DMS114 treated with DMSO at 0.1 percent for 48 hours (cell line): ENCODE measurements around the gene ITGAV.
"Not testable (repeated sequence)": the region's sequence is repeated elsewhere in the genome, so short reads cannot be mapped to it uniquely, and the experiment has no call there.

ENCODE experiments used
- DNase-seq: peaks from one replicate; lab custom pipeline; 2025; ENCODE audit not compliant: unreplicated experiment; lab: John Stamatoyannopoulos, UW

The ITGAV gene

DNA sequence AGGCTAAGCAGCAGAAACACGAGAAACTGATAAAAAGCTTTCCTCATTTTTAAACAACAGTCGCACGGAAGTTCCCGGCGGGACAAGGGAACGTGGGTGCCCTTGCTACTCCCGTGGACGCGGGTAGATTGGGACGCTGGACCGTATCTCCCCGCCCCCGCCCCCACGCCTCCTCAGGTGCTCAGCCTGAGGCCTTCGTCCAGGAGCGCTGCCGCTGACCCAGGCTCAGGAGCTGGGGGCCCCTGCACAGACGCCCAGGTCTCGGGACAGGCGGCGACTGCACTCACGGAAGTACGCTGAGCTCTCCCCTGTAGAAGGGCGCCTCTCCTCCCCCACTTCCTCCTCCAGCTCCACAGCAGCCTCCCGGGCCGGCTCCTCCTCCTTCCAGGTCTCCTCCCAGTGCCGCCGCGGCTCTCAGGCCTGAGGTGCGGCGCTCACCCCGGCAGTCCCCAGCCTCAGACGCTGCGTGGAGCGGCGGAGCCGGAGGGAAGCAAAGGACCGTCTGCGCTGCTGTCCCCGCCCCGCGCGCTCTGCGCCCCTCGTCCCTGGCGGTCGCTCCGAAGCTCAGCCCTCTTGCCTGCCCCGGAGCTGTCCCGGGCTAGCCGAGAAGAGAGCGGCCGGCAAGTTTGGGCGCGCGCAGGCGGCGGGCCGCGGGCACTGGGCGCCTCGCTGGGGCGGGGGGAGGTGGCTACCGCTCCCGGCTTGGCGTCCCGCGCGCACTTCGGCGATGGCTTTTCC lies at the start of gene ITGAV:
Gene ITGAV (plus strand): TSS at position 445 of the 738 bp plus-strand sequence. CDS start 283 bp downstream, at position 728.
- peak; percentile 66 for DNase-seq

DNA sequence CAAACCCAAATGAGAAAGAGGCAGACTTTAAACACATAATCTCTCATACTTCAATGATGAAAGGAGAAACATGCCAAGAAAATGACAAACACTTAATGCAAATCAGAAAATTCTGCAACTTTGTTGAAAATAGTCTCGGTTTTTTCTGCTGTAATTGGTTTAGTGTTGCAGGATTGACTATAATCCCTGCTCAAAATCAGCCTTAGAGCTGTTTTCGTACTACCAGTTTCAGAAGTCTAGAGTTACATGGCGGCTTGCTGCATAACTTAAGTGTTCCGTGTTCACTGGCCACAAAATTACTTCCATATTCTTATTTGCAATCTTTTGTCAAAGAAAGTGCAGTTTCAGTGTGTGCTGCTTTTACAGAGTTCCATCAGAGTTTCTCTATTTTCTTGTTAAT lies 48.9 kb upstream of the ITGAV start:
- DNase-seq: no peak

DNA sequence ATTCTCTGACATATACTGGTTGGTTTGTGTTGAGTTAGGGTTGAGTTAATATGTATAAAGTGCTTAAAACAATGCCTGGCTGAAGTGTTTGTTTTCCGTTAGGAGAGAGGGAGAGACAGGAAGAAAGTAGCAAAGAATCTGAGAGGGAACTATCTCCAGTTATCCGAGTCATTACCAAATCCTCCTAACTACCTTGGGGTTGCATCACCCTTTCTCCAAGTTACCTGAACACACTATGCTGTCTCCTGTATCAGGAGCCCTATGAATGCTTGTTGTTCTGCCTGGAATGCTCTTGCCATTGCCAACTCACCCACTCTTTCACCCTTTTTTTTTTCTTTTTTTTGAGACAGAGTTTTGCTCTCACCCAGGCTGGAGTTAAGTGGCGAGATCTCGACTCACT lies 47.9 kb upstream of the ITGAV start:
- no peak for DNase-seq

DNA sequence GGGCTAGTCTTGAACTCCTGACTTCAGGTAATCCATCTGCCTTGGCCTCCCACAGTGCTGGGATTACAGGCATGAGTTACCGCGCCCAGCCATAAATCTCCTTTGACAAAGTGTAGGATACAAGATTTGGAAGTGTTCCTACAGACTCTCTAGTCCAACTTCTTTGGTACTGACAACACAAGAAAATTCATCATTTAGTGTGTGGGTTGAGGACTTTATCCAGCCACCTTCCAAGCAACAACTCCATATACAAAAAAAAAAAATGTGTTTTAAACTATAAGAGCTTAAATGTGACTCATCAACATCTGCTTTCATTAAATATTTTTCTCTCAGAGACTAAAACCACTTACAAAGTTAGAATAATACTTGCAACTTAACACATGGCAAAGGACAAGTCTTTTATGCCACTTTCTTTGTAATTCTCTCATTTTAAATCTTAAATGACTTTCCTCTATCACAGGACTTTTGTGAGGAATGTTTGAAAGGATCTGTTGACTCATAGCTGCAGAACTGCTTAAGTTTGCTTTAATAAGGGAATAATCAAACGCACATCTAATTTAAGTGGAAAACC lies 46.2 kb upstream of the ITGAV start:
- DNase-seq: no peak

DNA sequence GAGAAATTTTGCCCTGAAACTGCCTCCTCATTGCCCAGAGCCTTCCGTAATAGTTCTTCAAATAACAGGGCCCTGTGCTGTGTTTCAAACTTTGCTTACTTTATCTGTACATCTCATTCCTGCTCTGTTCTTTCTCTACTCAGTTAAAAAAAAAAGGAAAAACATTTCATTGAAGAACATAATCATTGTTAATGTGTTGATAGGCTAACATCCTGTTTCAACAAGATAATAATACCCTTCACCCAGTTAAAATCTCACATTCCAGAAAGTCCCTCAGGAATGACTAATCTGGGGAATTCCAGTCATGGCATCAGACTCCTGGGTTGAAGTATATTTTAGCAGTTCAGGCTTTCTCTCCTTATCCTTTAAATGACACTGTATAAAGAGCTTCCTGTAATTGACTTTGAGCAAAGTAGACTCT lies 45.6 kb upstream of the ITGAV start:
- peak; percentile 53 for DNase-seq

DNA sequence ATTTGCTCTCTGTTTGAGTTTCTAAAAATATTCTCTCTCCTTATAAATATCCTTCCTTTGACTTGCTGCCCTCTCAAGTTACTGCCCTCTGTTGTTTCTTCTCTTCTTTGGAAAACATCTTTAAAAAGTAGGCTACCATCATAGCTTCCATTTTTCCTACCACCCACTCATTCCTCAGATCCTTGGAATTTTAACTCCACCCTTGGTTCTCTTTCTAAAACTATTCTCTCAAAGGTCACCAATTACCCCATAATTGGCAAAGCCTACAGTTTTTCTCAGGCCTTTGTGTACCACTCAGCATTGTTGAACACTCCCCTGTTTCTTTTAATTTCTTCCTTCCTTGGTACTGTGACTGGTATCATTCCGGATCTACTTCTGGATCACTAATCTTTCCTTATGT lies 43.0 kb upstream of the ITGAV start:
- DNase-seq: no peak

DNA sequence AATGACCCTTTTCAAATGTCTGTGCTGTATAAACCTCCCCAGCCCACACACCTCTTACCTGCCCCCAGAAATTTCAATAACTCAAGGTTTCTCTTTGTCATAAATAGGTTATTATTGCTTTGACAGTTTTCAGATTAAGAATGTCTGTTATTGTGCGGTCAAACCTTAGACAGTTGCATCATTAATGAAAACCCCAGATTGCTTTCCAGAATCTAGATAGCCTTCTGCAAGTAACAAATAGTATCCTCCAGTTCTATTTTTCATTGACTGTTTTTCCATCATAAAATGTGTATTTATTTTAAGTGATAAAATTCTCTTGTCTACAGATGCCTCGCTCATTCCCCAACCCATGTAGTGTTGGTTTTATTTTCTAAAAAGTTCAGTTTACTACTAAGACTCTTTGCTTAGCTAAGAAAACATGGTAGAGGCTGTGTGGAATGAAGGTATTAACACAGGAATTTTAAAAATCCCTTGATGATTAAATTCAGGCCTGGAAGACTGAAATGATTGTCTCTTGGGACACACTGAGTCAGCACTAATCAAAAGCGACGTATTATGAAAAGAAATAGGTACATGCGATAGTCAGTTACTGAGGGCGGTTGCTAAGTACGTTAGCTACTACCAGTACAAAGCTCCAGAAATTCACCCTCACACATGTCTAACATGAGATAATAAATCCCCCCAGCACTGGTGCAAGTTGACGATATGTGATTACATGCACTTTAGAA lies 38.4 kb upstream of the ITGAV start:
- no peak for DNase-seq

DNA sequence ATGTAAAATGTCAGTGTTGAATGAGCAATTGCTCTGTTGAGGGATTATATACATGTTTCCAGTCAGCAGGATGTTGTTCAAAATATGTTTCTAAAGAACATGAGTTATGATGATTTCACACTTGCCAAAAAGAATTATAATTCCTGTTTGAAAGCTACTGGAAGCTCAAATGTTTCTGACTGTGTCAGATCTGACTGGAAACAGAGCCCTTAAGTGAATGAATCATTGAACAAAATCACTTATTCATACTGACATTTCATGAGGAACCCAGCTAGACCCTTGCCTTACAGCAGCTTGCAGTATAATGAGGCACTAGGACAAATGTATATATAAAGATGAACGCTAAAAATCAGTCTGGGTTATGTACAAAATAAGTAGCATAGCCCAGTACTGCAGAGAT lies 35.4 kb upstream of the ITGAV start:
- DNase-seq: no peak

DNA sequence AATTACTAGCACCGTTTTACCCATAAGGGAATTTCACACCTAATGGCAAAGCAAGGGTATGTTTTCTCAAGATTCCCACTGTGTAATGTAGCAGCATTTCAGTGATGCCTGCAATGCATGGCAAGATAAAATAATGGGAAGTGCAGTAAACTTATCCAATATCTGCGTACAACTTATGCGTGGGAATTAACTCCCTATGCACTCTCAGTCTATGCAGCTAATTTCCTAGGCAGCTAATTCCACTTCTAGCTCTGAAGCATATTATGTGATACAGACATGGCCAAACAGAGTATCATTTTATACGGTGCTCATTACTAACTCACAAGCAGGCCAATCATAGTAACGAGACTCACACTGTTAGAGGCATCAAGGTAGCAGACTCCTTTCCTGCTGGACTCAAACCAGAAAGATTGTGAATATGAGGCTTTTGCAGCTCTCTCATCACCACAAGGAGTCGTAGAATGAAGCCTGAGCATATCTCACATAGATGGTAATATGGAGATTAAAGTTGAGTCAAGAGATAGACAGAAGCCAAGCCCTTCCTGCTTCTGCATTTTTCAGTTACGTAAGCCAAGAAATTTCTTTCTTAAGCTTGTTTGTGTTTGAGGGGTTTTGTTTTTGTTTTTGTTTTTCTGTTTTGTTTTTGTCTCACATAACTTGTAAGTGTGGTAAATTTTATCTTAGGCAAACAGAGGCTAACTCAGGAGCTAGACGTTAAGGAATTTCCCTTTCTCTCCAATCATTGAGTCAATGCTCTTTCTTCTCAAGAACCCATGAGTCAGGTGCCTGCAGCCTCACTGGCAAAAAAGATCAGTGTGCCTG lies 34.8 kb upstream of the ITGAV start:
- no peak for DNase-seq

DNA sequence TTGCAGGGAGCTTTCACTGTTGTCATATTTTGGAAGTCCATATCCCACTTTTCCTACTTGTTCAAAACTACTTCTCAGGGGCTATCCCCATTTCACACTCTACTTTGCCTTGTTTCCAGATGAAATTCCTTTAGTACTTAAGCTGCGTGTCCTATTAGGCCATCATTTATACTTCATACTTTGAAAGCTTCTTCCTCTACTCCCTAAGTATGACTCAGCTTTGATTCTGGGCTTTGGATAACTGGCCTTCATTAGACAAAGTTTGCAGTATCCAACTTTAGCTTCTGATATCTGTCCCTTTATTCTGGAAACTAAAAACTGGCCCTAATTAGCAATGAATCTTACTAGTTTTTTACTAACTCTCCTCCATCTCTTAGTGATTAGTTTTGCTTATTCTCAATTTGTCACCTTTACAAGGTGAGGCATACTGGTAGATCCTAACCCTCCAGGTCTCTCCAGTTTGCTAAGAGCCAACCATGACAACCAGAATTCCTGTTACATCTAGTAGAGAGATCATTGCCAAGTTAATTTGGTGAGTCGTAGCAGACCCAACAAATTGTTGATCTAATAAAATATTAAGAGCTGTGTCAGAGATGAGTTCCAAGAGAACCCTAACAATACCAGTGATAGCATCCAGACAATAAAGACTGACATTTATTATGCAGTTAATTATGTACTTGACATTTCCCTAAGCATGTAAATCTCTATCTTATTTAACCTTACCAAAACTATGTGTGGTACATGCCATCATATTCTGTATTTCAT lies 31.2 kb upstream of the ITGAV start:
- DNase-seq: no peak

DNA sequence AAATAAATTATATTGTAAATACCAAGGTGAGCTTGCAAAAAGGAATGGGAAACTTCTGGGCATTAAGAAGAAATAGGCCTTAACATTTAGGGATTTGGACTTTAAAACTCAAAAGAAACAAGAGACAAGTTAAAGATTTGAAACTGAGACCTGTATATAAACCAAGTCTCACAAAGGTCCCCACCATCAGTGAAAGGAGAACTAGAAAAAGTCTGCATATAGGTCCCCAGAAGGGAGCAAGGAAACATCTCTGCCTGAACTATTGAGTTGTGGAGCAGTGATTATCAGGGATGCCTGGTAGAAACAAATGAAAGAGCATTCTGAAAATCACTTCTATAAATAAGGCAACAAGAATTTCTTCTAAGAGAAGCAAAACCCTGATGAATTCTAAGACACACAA lies 30.5 kb upstream of the ITGAV start:
- no peak for DNase-seq

DNA sequence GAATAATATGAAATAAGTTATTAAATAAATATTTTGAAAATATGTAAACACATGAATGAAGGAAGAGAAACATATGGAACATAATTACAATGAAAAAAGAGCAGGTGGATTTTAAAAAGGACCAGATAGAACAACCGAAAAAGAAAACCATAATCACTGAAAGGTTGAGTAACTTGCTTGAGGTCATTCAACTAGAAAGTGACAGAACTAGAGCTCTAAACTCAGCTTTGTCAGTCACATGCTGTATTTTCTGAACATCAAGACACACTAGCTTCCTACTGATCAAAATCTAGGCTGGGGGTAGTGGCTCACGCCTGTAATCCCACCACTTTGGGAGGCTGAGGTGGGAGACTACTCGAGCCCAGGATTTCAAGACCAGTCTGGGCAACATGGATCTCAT lies 30.0 kb upstream of the ITGAV start:
- DNase-seq: no peak

DNA sequence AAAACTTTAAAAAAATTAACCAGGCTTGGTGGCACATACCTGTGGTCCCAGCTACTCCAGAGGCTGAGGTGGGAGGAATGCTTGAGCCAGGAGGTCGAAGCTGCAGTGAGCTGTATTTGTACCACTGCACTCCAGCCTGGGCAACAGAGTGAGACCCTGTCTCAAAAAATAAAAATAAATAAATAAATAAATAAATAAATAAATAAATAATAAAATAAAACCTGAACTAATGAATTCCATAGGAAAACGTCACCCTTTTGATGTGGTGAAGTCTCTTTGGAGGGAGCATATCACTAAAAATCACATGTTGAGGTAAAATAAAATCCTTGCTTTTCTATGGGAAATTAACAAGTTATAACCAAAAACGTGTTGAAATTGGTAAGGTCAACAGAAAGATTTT lies 29.6 kb upstream of the ITGAV start:
- no peak for DNase-seq

DNA sequence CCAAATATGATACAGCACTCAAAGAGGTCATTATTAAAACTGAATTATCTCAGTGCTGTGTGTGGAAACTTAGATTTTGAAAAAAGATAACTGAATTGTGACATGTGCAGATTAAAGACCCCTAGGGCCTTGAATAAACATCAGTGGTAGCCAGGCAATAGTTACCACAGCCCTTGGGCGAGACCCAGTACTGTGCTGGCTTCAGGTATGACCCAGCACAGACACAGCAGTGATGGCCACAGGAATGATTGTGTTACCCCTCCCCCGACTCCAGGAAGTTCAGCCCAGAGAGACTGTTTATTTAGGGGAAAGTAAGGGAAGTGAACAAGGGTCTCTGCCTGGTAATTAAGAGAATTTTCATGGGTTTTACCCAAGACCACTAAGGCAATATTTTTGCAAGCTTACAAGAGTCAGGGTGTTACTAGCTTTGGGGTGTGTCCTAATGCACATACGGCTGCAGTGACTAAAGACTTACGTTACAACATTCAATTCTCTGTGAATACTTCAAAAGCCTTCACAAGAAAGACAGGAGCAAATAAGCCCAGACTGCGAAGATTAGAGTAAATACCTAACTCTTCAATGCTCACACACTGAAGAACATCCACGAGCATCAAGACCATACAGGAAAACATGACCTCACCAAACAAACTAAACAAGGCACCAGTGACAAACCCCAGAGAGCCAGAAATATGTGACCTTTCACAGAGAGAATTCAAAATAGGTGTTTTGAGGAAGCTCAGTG lies 28.2 kb upstream of the ITGAV start:
- no peak for DNase-seq

DNA sequence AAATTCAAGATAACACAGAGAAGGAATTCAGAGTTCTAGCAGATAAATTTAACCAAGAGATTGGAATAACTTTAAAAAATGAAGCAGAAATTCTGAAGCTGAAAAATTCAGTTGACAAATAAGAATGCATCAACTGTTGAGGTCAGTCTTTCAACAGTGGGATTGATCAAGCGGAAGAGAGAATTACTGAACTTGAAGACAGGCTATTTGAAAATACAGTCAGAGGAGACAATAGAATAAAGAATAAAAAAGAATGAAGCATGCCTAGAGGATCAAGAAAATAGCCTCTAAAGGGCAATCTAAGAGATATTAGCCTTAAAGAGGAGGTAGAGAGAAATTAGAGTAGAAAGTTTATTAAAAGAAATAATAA lies 27.7 kb upstream of the ITGAV start:
- DNase-seq: no peak

DNA sequence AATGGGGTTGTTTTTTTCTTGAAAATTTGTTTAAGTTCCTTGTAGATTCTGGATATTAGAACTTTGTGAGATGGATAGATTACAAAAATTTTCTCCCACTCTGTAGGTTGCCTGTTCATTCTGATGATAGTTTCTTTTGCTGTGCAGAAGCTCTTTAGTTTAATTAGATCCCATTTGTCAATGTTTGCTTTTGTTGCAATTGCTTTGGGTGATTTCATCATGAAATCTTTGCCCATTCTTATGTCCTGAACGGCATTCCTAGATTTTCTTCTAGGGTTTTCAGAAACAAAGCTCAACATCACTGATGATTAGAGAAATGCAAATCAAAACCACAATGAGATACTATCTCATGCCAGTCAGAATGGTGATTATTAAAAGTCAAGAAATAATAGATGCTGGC lies 21.3 kb upstream of the ITGAV start:
- not testable (repeated sequence) for DNase-seq

DNA sequence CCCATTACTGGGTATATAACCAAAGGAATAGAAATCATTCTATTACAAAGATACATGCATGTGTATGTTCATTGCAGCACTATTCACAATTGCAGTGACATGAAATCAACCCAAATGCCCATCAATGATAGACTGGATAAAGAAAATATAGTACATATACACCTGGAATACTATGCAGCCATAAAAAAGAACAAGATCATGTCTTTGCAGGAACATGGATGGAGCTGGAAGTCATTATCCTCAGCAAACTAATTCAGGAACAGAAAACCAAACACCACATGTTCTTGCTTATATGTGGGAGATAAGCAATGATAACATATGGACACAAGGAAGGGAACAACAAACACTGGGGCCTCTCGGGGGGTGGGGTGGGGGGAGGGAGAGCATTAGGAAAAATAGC lies 20.7 kb upstream of the ITGAV start:
- DNase-seq: not testable (repeated sequence)

DNA sequence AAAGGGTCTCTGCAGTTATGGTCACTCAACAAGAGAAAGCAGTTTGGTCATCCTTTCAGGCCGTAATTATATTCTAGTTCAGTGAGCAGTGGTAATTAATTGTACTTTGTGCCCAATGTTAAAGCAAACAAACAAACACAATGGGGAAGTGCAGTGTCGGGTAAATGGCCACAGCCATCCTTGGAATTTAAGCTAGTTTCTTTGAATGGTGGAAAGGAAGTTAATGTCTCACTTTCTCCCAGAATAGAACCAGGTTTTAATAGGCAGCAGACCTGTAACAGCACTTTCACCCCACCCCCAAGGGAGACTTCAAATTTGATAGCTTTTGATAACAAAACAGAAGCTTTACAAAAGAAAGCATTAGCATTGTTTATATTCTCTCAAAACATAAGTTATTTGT lies 20.0 kb upstream of the ITGAV start:
- DNase-seq: peak; percentile 65

DNA sequence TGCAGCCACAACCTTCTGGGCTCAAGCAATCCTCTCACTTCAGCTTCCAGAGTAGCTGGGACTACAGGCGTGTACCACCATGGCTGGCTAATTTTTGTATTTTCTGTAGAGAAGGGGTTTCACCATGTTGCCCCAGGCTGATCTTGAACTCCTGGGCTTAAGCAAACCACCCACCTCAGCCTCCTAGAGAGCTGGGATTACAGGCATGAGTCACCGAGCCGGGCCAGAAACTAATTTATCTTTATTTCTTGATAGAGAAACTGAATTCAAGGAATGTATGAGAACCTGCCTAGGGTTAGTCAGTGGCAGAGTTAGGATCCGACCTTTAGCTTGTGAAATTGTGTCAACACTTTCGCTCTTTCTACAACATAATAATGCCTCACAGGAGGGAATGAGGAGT lies 19.3 kb upstream of the ITGAV start:
- DNase-seq: no peak

DNA sequence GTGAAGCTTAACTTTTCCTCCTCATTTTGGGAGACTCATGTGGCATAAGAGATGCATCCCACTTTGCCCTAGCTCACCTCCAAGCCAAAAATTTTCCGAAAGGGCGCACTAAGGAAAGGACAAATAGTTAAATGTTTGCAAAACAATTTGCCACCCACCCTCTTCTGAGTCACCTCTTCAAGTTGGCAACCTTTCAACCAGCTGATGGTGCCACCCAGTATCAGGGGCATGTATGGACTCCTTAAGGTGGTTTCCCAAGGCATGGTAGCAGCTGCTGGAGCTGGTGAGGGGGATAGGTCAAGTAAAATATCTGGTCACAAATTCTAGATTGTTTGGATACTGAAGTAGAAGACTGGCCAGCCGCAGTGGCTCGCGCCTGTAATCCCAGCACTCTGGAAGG lies 17.2 kb upstream of the ITGAV start:
- DNase-seq: no peak
